ENCODE data around the gene C7orf25. TPM values are rescaled to one million over a fixed set of nuclear protein-coding genes. Genes with fewer than 3 reads are reported as not detected.

Gene C7orf25
- total and polyA plus RNA-seq, 2 of the 13 experiments (the other 11 are each of a cell fraction or from before 2014, with no cell fraction given), result 0.37 to 1.3 TPM

DNA sequence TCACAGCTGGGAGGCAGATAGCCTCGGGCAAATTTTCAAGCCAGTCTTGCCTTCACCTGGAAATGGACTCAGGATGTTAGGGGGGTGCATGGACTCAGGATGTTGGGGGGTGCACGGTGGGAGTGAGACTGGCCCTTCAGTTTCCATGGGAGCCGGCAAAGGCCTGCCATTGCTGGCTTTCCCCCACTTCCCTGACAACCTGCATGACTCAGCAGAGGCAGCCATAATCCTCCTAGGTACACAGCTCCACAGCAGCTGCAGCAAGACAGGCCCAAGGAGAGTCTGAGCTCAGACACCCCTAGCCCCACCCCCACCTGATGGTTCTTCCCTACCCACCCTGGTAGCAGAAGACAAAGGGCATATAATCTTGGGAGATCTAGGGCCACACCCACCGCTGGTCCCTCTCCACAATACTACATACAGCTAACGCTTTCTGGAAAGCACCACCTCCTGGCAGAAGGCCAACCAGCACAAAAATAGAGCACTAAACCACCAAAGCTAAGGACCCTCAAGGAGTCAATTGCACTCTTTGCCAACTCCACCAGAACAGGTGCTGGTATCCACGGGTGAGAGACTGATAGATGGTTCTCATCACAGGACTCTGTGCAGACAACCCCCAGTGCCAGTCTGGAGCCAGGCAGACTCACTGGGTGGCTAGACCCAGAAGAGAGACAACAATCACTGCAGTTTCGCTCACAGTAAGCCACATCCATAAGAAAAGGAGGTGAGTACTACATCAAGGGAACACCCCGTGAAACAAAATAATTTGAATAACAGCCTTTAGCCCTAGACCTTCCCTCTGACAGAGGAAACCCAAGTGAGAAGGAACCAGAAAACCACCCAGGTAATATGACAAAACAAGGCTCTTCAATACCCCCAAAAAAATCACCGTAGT lies 18.3 kb downstream of the C7orf25 start:
- H3K79me2 ChIP-seq (ENCODE audit: insufficient read depth, low read length), result no peaks in the 10 kb centered on the region
- no peak for FAIRE-seq
- ATAC-seq, result no peak
- H2AFZ ChIP-seq (ENCODE audit: low read length), result peak overlapping the region; percentile 23
- no peak overlapping the region for H3K27ac ChIP-seq (ENCODE audit: extremely low read length, insufficient read depth, low read length)
- H3K36me3 ChIP-seq (replicated peaks in 1 of 2; ENCODE audit: control insufficient read depth in 1 of 2, insufficient read depth in 2 of 2, low read length in 2 of 2), result no peaks in the 10 kb centered on the region
- ChIA-PET CTCF (ENCODE audit: low intra/inter-chr PET ratio, low total read pairs) (no interaction called here), POLR2A (no interaction called here)
- in situ Hi-C loops (cut with HindIII; ENCODE audit: extremely low pct_ligation_motif_present, low pct_unique_long_range_greater_than_20kb) (no loop called here), intact Hi-C loops (cut with micrococcal nuclease; ENCODE audit: unreplicated experiment) (no loop called here)
- peaks cover 6% of the 10 kb centered on the region; the same call in 1 of the 2 replicates for H3K4me1 ChIP-seq (ENCODE audit: insufficient read depth, low read length)
- no peak overlapping the region; a peak in 1 of 6 replicates for H3K4me3 ChIP-seq (replicated peaks in 1 of 3; ENCODE audit: insufficient read depth in 1 of 3, low read depth in 2 of 3, low read length in 3 of 3)
- TF ChIP-seq FOSL2 (CRISPR knock-in tag; IDR thresholded peaks at IDR 0.05), result 0 out of 2 replicates have a peak, but pooled peaks have one; percentile 26
- TF ChIP-seq SATB2 (CRISPR knock-in tag; IDR thresholded peaks at IDR 0.05), result no peak
- peak; percentile 28; the same call in 1 of the 2 replicates for TF ChIP-seq NFE2L2 (IDR thresholded peaks at IDR 0.05; ENCODE audit: low read length)
- H4K20me1 ChIP-seq (ENCODE audit: insufficient read depth, low read length), result no peaks in the 10 kb centered on the region
- no peaks in the 10 kb centered on the region for H3K27me3 ChIP-seq (ENCODE audit: control insufficient read depth in 1 of 2, insufficient read depth in 2 of 2, low read length in 2 of 2)
- no peak overlapping the region for H3K9ac ChIP-seq (ENCODE audit: insufficient read depth, low read depth, low read length)
- 68% methylated on average over 6 of the region's 9 CpGs for WGBS (ENCODE audit: low lambda C conversion rate)
- no peak for DNase-seq (ENCODE audit: low spot score)
- H3K9me3 ChIP-seq (ENCODE audit: low read length), result no peaks in the 10 kb centered on the region
- peak overlapping the region; percentile 49 for H3K4me2 ChIP-seq (ENCODE audit: low read depth, low read length)
- BruUV-seq (replicated peaks), result no TSS peak

DNA sequence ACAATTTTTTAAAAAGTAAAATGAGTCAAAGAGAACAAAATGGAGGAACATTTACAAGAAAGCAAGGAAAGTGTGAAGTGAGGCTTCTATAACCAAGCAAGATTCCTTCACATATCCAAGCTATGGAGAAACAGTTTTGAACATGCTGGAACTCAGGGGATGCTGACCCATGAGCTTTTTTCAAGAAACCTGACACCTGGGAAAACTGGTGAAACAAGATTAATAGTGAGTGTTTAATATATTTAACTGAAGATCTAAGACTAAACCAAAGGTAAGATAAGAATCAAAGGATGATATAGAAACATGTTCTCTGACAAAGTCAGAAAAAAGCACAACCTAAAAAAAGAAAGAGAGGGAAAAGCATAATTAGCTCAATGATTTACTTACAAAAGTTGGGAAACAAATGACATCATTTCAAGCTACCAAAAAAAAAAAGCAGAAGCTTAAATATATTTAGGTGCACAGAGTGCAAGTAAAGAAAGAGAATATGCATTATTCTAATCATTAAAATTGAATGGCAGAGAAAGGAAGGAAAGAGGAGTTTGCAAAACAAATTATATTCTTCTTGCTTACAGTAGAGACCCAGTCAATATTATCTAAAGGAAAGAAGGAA lies 24.9 kb downstream of the C7orf25 start:
- POLR2A ChIA-PET, result no interaction called here
- DNase-seq (ENCODE audit: low spot score) (no peak), ATAC-seq (no peak), FAIRE-seq (no peak)
- Histone ChIP-seq H3K4me3 (replicated peaks in 1 of 3; ENCODE audit: insufficient read depth in 1 of 3, low read depth in 2 of 3, low read length in 3 of 3) (peak overlapping the region in 1 of 3 experiments; percentile 70; a peak in 2 of 6 replicates), H3K36me3 (replicated peaks in 1 of 2; ENCODE audit: control insufficient read depth in 1 of 2, insufficient read depth in 2 of 2, low read length in 2 of 2) (no peaks in the 10 kb centered on the region), H2AFZ (ENCODE audit: low read length) (no peak overlapping the region), H3K9ac (ENCODE audit: insufficient read depth, low read depth, low read length) (no peak overlapping the region), H3K27ac (ENCODE audit: extremely low read length, insufficient read depth, low read length) (no peak overlapping the region), H3K79me2 (ENCODE audit: insufficient read depth, low read length) (no peaks in the 10 kb centered on the region), H3K4me1 (ENCODE audit: insufficient read depth, low read length) (peaks cover 11% of the 10 kb centered on the region), H3K27me3 (ENCODE audit: control insufficient read depth in 1 of 2, insufficient read depth in 2 of 2, low read length in 2 of 2) (no peaks in the 10 kb centered on the region), H4K20me1 (ENCODE audit: insufficient read depth, low read length) (no peaks in the 10 kb centered on the region), H3K9me3 (ENCODE audit: low read length) (no peaks in the 10 kb centered on the region), H3K4me2 (ENCODE audit: low read depth, low read length) (peak overlapping the region; percentile 87; the same call in 1 of the 2 replicates)
- TF ChIP-seq TOE1 (CRISPR knock-in tag; IDR thresholded peaks at IDR 0.05), result no peak
- peak; percentile 49 for TF ChIP-seq ATF7 (IDR thresholded peaks at IDR 0.05)
- no peak for TF ChIP-seq ATF7 (CRISPR knock-in tag; IDR thresholded peaks at IDR 0.05)
- TF ChIP-seq ZNF138 (CRISPR knock-in tag; IDR thresholded peaks at IDR 0.05; ENCODE audit: low read depth), result no peak
- no peak for TF ChIP-seq ZNF549 (CRISPR knock-in tag; IDR thresholded peaks at IDR 0.05)
- TF ChIP-seq, protein P1, sequence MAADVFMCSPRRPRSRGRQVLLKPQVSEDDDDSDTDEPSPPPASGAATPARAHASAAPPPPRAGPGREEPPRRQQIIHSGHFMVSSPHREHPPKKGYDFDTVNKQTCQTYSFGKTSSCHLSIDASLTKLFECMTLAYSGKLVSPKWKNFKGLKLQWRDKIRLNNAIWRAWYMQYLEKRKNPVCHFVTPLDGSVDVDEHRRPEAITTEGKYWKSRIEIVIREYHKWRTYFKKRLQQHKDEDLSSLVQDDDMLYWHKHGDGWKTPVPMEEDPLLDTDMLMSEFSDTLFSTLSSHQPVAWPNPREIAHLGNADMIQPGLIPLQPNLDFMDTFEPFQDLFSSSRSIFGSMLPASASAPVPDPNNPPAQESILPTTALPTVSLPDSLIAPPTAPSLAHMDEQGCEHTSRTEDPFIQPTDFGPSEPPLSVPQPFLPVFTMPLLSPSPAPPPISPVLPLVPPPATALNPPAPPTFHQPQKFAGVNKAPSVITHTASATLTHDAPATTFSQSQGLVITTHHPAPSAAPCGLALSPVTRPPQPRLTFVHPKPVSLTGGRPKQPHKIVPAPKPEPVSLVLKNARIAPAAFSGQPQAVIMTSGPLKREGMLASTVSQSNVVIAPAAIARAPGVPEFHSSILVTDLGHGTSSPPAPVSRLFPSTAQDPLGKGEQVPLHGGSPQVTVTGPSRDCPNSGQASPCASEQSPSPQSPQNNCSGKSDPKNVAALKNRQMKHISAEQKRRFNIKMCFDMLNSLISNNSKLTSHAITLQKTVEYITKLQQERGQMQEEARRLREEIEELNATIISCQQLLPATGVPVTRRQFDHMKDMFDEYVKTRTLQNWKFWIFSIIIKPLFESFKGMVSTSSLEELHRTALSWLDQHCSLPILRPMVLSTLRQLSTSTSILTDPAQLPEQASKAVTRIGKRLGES (CRISPR knock-in tag; IDR thresholded peaks at IDR 0.05; ENCODE audit: borderline replicate concordance), result no peak
- no peak for TF ChIP-seq TCF7 (IDR thresholded peaks at IDR 0.05; ENCODE audit: low read depth)
- TF ChIP-seq ZNF572 (CRISPR knock-in tag; IDR thresholded peaks at IDR 0.05), result no peak
- TF ChIP-seq FOSL2 (CRISPR knock-in tag; IDR thresholded peaks at IDR 0.05), result no peak
- intact Hi-C loops (cut with micrococcal nuclease; ENCODE audit: unreplicated experiment) (no loop called here), in situ Hi-C loops (cut with HindIII; ENCODE audit: extremely low pct_ligation_motif_present, low pct_unique_long_range_greater_than_20kb) (no loop called here)
- no TSS peak for BruUV-seq (replicated peaks)
- CTCF ChIA-PET (ENCODE audit: low intra/inter-chr PET ratio, low total read pairs), result no interaction called here
